K562 (cell line): Measurements from ENCODE around the gene CCL3. TPM values are rescaled to one million over a fixed set of nuclear protein-coding genes. Genes with fewer than 3 reads are reported as not detected.

Experiments
- ATAC-seq: fragments of 200-7000 bp; cut with Tn5 transposase; 3 replicates; pipeline ENCODE4 v1.9.1; 2020; ENCODE audit warnings: moderate library complexity
- BruUV-seq: library from RNA; stranded (reverse); fragments of 400-500 nt; replicated peaks from 2 replicates; lab custom pipeline; 2021; lab: Mats Ljungman, UMichigan
- CTCF ChIA-PET: fragments of 300-600 bp; formaldehyde crosslinking; extraction: SDS; loops from one replicate; lab custom pipeline; 2021; ENCODE audit warnings: low intra/inter-chr PET ratio; lab: Yijun Ruan, JAX
- POLR2A ChIA-PET: fragments of 300-600, 350-650 bp; sonication (Branson Sonifier 250); formaldehyde crosslinking; extraction: SDS; loops from one replicate; lab custom pipeline; 2021; ENCODE audit warnings: antibody characterized with exemption, inconsistent platforms; lab: Yijun Ruan, JAX
- DNase-seq, 4 experiments: peaks; one replicate each; pipeline versions ENCODE4 v3.0.0 to v3.0.0-alpha.2; 2011 to 2018; ENCODE audit warnings: low spot score in 3 of 4, mixed read lengths in 3 of 4; ENCODE audit errors: extremely low read depth in 1 of 4
- FAIRE-seq: peaks from 2 replicates; lab custom pipeline; 2011; peaks lifted over from hg19 to GRCh38; lab: Jason Lieb, UNC
- H2AFZ ChIP-seq: 2 replicates; pipeline ENCODE4 v1.6.0; 2011; ENCODE audit warnings: low read depth, low read length, control low read depth, inconsistent platforms
- H3K27ac ChIP-seq: fragments of 200-600 bp; 3 replicates; pipeline ENCODE4 v1.8.0; 2011; ENCODE audit warnings: low read depth, mild to moderate bottlenecking, control low read depth, inconsistent platforms, low read length, moderate library complexity, mixed read lengths; ENCODE audit errors: extremely low read depth
- H3K27me3 ChIP-seq, 2 experiments: fragments of 300-600 bp in 1 of 2; 2 replicates in 1 of 2; 3 replicates in 1 of 2; pipeline versions ENCODE4 v1.6.0 to v1.8.0; 2011; ENCODE audit warnings: inconsistent platforms in 2 of 2, low read length in 2 of 2, mild to moderate bottlenecking in 1 of 2, mixed read lengths in 1 of 2, moderate library complexity in 1 of 2; ENCODE audit not compliant: control insufficient read depth in 2 of 2, insufficient read depth in 2 of 2
- H3K36me3 ChIP-seq: fragments of 300-600 bp; 3 replicates; pipeline ENCODE4 v1.8.0; 2011; ENCODE audit warnings: mild to moderate bottlenecking, low read length, inconsistent platforms; ENCODE audit not compliant: control insufficient read depth, insufficient read depth
- H3K4me1 ChIP-seq, 2 experiments: fragments of 200-600 bp in 1 of 2; replicated peaks in 1 of 2; 2 replicates in 1 of 2; 3 replicates in 1 of 2; pipeline versions ENCODE4 v1.5.1 to v1.8.0; 2011; ENCODE audit warnings: inconsistent platforms in 2 of 2, low read length in 2 of 2, mild to moderate bottlenecking in 1 of 2, mixed read lengths in 1 of 2, moderate library complexity in 1 of 2; ENCODE audit not compliant: control insufficient read depth in 2 of 2, insufficient read depth in 2 of 2
- H3K4me2 ChIP-seq: 2 replicates; pipeline ENCODE4 v1.6.1; 2011; ENCODE audit warnings: low read length, control low read depth, inconsistent platforms, mixed read lengths; ENCODE audit not compliant: insufficient read depth
- H3K4me3 ChIP-seq: fragments of 200-600 bp; sonication (generic), shearing (Covaris generic); 2 replicates; pipeline ENCODE4 v1.5.1; 2016; ENCODE audit warnings: control low read depth, inconsistent platforms
- H3K79me2 ChIP-seq: fragments of 200-600 bp; 3 replicates; pipeline ENCODE4 v1.8.0; 2011; ENCODE audit warnings: low read length, inconsistent platforms; ENCODE audit not compliant: control insufficient read depth, insufficient read depth
- H3K9ac ChIP-seq, 2 experiments: 2 replicates each; pipeline versions ENCODE4 v1.6.0 to v1.6.1; 2011; ENCODE audit warnings: low read depth in 2 of 2, low read length in 2 of 2, control low read depth in 1 of 2, inconsistent platforms in 1 of 2, mild to moderate bottlenecking in 1 of 2, mixed read lengths in 1 of 2; ENCODE audit not compliant: insufficient read depth in 1 of 2
- H3K9me1 ChIP-seq: one replicate; pipeline ENCODE4 v1.6.0; 2011; ENCODE audit warnings: inconsistent platforms, mild to moderate bottlenecking, low read length, moderate library complexity; ENCODE audit not compliant: control insufficient read depth, insufficient read depth
- H3K9me3 ChIP-seq: replicated peaks from 2 replicates; pipeline ENCODE4 v1.5.1; 2011; ENCODE audit warnings: low read depth, low read length, inconsistent platforms; ENCODE audit not compliant: control insufficient read depth, insufficient read depth
- H4K20me1 ChIP-seq: replicated peaks from 2 replicates; pipeline ENCODE4 v1.6.1; 2011; ENCODE audit warnings: low read length, inconsistent platforms, mixed read lengths; ENCODE audit not compliant: control insufficient read depth, insufficient read depth
- ARHGAP35 ChIP-seq: fragments of 450-650 bp; IDR thresholded peaks from 2 replicates; pipeline ENCODE4 v1.6.1; 2018; ENCODE audit not compliant: partially characterized antibody
- CHD1 ChIP-seq: fragments of 200-600 bp; sonication (generic); IDR thresholded peaks from one replicate; pipeline ENCODE4 v1.6.1; 2012; ENCODE audit warnings: mild to moderate bottlenecking, moderate library complexity, low read length, inconsistent platforms
- HSF4 ChIP-seq: fragments of 250-450 bp; sonication (Bioruptor Pico); IDR thresholded peaks from 2 replicates; pipeline ENCODE4 v2.1.2; 2022; ENCODE audit warnings: mild to moderate bottlenecking, moderate library complexity, borderline replicate concordance
- NEUROD1 ChIP-seq: fragments of 150-350 bp; IDR thresholded peaks from 2 replicates; pipeline ENCODE4 v1.6.1; 2014; ENCODE audit warnings: borderline replicate concordance, low read length, low read depth; ENCODE audit not compliant: partially characterized antibody
- NFE2 ChIP-seq: IDR thresholded peaks from 2 replicates; pipeline ENCODE4 v1.6.1; 2014; ENCODE audit warnings: antibody characterized with exemption, low read depth
- NR1H2 ChIP-seq: sonication (generic); formaldehyde crosslinking; IDR thresholded peaks from 2 replicates; pipeline ENCODE4 v1.4.0; 2020; ENCODE audit warnings: mild to moderate bottlenecking, missing genetic modification reagents
- SIRT6 ChIP-seq: IDR thresholded peaks from one replicate; pipeline ENCODE4 v1.6.1; 2012; ENCODE audit warnings: low read depth, mild to moderate bottlenecking, control low read depth, inconsistent platforms, low read length, moderate library complexity
- WHSC1 ChIP-seq: IDR thresholded peaks from one replicate; pipeline ENCODE4 v1.6.1; 2012; ENCODE audit warnings: low read length, control low read depth, inconsistent platforms
- ZBTB43 ChIP-seq: sonication (generic); formaldehyde crosslinking; IDR thresholded peaks from 2 replicates; pipeline ENCODE4 v1.8.0; 2023; ENCODE audit warnings: mild to moderate bottlenecking, missing genetic modification reagents
- ZNF785 ChIP-seq: fragments of 250-450 bp; sonication (Bioruptor Pico); IDR thresholded peaks from 2 replicates; pipeline ENCODE4 v1.4.0; 2020; ENCODE audit warnings: mild to moderate bottlenecking
- WGBS: fragments of 100-300 bp; shearing (Covaris generic); methylation state at CpG from one replicate; pipeline ENCODE4 v1.1.6; 2016; ENCODE audit warnings: low coverage, mixed read lengths; ENCODE audit not compliant: insufficient coverage; ENCODE audit errors: missing lambda C conversion rate; 5-methylcytosine and 5-hydroxymethylcytosine counted together
- in situ Hi-C: fragments of 300-500 bp; cut with MboI; formaldehyde crosslinking; loops from 4 replicates; pipeline ENCODE4 v1.15.0; 2018; ENCODE audit warnings: inconsistent platforms, mixed read lengths
- intact Hi-C: fragments of 100-400 bp; cut with micrococcal nuclease; formaldehyde crosslinking; loops from 2 replicates; pipeline ENCODE4 v1.14.2; 2022
- polyA plus RNA-seq, 8 experiments: library from polyadenylated mRNA; depleted of rRNA in 4 of 8; stranded (reverse) in 5 of 8; unstranded in 3 of 8; fragments of >200 nt; fragmentation: Nextera tagmentation in 2 of 8; fragmentation: Illumina TruSeq in 1 of 8; extraction: Ambion mirVana in 2 of 8; extraction: Trizol in 1 of 8; gene quantifications; 2 replicates each; pipeline versions ENCODE4 v1.2.1 to v1.2.3, GENCODE V29; 2011 to 2014; ENCODE audit warnings: inconsistent platforms in 1 of 8, missing spikeins in 1 of 8
- total RNA-seq, 7 experiments: library from RNA; depleted of rRNA in 6 of 7; stranded (reverse); fragments of >200 nt in 6 of 7; fragmentation: Illumina TruSeq in 2 of 7; extraction: Trizol in 2 of 7; gene quantifications; 2 replicates each; pipeline versions ENCODE4 v1.2.1 to v1.2.3, GENCODE V29; 2011 to 2021; ENCODE audit warnings: low replicate concordance in 1 of 7

Gene CCL3
- total and polyA plus RNA-seq, 9 of the 15 experiments (the other 6 are each of a cell fraction or from before 2014, with no cell fraction given): 0.58 TPM; not detected in 8

- Histone ChIP-seq H3K9me1 (no peaks in the 10 kb centered on the region), H3K27me3 (no peaks in the 10 kb centered on the region; a peak in 1 of 5 replicates), H4K20me1 (no peaks in the 10 kb centered on the region), H3K9me3 (no peaks in the 10 kb centered on the region), H2AFZ (no peak overlapping the region), H3K79me2 (no peaks in the 10 kb centered on the region), H3K9ac (no peak overlapping the region), H3K4me3 (no peak overlapping the region), H3K4me2 (no peak overlapping the region), H3K36me3 (no peaks in the 10 kb centered on the region), H3K27ac (no peak overlapping the region), H3K4me1 (no peaks in the 10 kb centered on the region)
- TF ChIP-seq SIRT6: no peak
- TF ChIP-seq NEUROD1: no peak
- no peak for TF ChIP-seq NFE2
- no peak for TF ChIP-seq ZNF785 (CRISPR knock-in tag)
- no peak for TF ChIP-seq WHSC1
- no peak for TF ChIP-seq ARHGAP35
- TF ChIP-seq NR1H2: no peak
- in situ Hi-C loops: no loop called here
- BruUV-seq: no TSS peak
- FAIRE-seq (no peak), ATAC-seq (no peak), DNase-seq (no peak)
- 3% methylated on average over 2 of the region's 2 CpGs for WGBS
- intact Hi-C loops: no loop called here
- POLR2A ChIA-PET: no interaction called here
- CTCF ChIA-PET: interaction anchor here (0.5 kb wide), 1 partner anchor 20 kb away, joined by 3 read pairs; no protein-coding TSS in a partner anchor
Observed at GRCh38 chr17:36055171-36055570, 34.8 kb downstream of the CCL3 start.

- WGBS: 5% methylated on average over 2 of the region's 2 CpGs
- FAIRE-seq: no peak
Observed at GRCh38 chr17:36049643-36050042, 40.3 kb downstream of the CCL3 start.

More at GRCh38 chr17:36049643-36050042, 40.3 kb downstream of the CCL3 start:
- no TSS peak for BruUV-seq
- no peak overlapping the region for H3K4me2 ChIP-seq
- H3K4me3 ChIP-seq: no peak overlapping the region
- H3K27me3 ChIP-seq: no peaks in the 10 kb centered on the region
- intact Hi-C loops: no loop called here
- H3K9me3 ChIP-seq: no peaks in the 10 kb centered on the region
- in situ Hi-C loops: no loop called here
- POLR2A ChIA-PET: interaction anchor here (0.6 kb wide), 1 partner anchor 13 kb away, joined by 3 read pairs; no protein-coding TSS in a partner anchor
- no peaks in the 10 kb centered on the region for H3K9me1 ChIP-seq
- DNase-seq (no peak), ATAC-seq (no peak)
- no peak overlapping the region for H3K9ac ChIP-seq
- TF ChIP-seq ZBTB43 (CRISPR knock-in tag): no peak
- no peak for TF ChIP-seq CHD1
- no peak for TF ChIP-seq HSF4 (CRISPR knock-in tag)
- TF ChIP-seq, all 486 proteins: peak for 0
- H2AFZ ChIP-seq: no peak overlapping the region
- H3K4me1 ChIP-seq: no peaks in the 10 kb centered on the region
- no peaks in the 10 kb centered on the region for H3K36me3 ChIP-seq
- no peaks in the 10 kb centered on the region for H3K79me2 ChIP-seq
- CTCF ChIA-PET: no interaction called here
- no peaks in the 10 kb centered on the region for H4K20me1 ChIP-seq
- no peak overlapping the region for H3K27ac ChIP-seq
